Measurements from ENCODE around the gene ELOVL5.

ELOVL5 gene

GRCh38 chr6:53236241-53236640 is 112.5 kb downstream of the ELOVL5 start:
- DNase-seq = no peak

- no peak for DNase-seq
These were observed 113.2 kb downstream of the ELOVL5 start for GRCh38 chr6:53235508-53235907.

GRCh38 chr6:53233309-53233708 is 115.4 kb downstream of the ELOVL5 start:
- no peak for DNase-seq

GRCh38 chr6:53230775-53231467 is 117.8 kb downstream of the ELOVL5 start:
- no peak for DNase-seq

GRCh38 chr6:53227847-53228246 is 120.9 kb downstream of the ELOVL5 start:
- no peak for DNase-seq

GRCh38 chr6:53220605-53221004 is 128.1 kb downstream of the ELOVL5 start:
- no peak for DNase-seq

Data from stimulated activated CD4-positive, alpha-beta T cell treated with anti-CD3 and anti-CD28 coated beads, Interleukin-12 subunit alpha, Interleukin-12 subunit beta, amount 100 ng/mL, for 4 hours (primary cell).